ENCODE results near the gene DOCK3. TPM values are rescaled to one million over a fixed set of nuclear protein-coding genes. Genes with fewer than 3 reads are reported as not detected.

DOCK3 gene
- polyA plus RNA-seq, 2 of the 4 experiments (the other 2 are of a cell fraction): 0.40 to 0.46 TPM

DNA sequence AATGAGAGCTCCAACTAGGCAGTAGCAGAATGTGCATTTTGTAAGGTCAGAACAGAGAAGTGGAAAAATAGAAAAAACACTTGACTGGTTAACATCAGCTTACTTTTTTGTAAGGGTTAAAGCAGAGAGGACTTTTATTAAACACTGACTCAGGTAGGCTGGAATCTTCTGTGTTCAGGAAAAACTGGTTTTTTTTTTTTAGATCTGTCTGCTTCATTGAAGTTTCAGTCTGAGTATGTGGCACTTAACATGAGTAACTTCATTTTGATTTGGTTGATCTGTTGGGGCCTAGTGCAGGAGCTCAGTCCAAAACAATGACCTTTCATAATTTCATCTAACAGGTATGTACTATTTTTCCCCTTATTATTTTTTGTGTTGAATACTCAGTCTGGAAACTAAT lies 141.1 kb downstream of the DOCK3 start:
- no peak overlapping the region for H3K27ac ChIP-seq
- TF ChIP-seq SREBF2 (IDR thresholded peaks at IDR 0.05) (no peak), PHF8 (IDR thresholded peaks at IDR 0.05; ENCODE audit: borderline replicate concordance, low read depth) (no peak)
- TF ChIP-seq, protein P1, sequence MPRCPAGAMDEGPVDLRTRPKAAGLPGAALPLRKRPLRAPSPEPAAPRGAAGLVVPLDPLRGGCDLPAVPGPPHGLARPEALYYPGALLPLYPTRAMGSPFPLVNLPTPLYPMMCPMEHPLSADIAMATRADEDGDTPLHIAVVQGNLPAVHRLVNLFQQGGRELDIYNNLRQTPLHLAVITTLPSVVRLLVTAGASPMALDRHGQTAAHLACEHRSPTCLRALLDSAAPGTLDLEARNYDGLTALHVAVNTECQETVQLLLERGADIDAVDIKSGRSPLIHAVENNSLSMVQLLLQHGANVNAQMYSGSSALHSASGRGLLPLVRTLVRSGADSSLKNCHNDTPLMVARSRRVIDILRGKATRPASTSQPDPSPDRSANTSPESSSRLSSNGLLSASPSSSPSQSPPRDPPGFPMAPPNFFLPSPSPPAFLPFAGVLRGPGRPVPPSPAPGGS (IDR thresholded peaks at IDR 0.05): no peak
- CTCF ChIA-PET: interaction anchor here (0.6 kb wide), 1 partner anchor 69 kb away, joined by 3 read pairs; no protein-coding TSS in a partner anchor
- FAIRE-seq (no peak), DNase-seq (ENCODE audit: low read depth in 1 of 2, low spot score in 1 of 2) (no peak), ATAC-seq (no peak)
- no peak overlapping the region for H3K4me3 ChIP-seq
- no peaks in the 10 kb centered on the region for H3K4me1 ChIP-seq
- no peaks in the 10 kb centered on the region for H3K9me3 ChIP-seq
- POLR2A ChIA-PET: no interaction called here
- H3K4me2 ChIP-seq: no peak overlapping the region

DNA sequence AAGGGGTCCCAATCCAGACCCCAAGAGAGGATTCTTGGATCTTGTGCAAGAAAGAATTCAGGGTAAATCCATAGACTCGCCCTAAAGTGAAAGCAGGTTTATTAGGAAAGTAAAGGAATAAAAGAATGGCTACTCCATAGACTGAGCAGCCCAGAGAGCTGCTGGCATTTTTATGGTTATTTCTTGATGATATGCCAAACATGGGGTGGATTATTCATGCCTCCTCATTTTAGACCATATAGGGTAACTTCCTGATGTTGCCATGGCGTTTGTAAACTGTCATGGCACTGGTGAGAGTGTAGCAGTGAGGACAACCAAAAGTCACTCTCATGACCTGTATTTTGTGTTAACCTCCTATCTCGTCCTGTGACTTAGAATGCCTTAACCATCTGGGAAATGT lies 142.2 kb downstream of the DOCK3 start:
- ChIA-PET POLR2A (no interaction called here), CTCF (no interaction called here)
- Histone ChIP-seq H3K4me2 (no peak overlapping the region), H3K9me3 (no peaks in the 10 kb centered on the region), H3K27ac (no peak overlapping the region), H3K4me1 (no peaks in the 10 kb centered on the region), H3K4me3 (no peak overlapping the region)
- WGBS (ENCODE audit: missing lambda C conversion rate): 18% methylated on average over 3 of the region's 3 CpGs
- TF ChIP-seq MAZ (IDR thresholded peaks at IDR 0.05; ENCODE audit: borderline replicate concordance, low read depth, low read length) (no peak), HDAC2 (IDR thresholded peaks at IDR 0.05) (no peak), JUNB (IDR thresholded peaks at IDR 0.05) (no peak), MYC (IDR thresholded peaks at IDR 0.05; ENCODE audit: borderline replicate concordance, low read length) (no peak)
- DNase-seq (ENCODE audit: low read depth in 1 of 2, low spot score in 1 of 2) (no peak), FAIRE-seq (no peak), ATAC-seq (no peak)

DNA sequence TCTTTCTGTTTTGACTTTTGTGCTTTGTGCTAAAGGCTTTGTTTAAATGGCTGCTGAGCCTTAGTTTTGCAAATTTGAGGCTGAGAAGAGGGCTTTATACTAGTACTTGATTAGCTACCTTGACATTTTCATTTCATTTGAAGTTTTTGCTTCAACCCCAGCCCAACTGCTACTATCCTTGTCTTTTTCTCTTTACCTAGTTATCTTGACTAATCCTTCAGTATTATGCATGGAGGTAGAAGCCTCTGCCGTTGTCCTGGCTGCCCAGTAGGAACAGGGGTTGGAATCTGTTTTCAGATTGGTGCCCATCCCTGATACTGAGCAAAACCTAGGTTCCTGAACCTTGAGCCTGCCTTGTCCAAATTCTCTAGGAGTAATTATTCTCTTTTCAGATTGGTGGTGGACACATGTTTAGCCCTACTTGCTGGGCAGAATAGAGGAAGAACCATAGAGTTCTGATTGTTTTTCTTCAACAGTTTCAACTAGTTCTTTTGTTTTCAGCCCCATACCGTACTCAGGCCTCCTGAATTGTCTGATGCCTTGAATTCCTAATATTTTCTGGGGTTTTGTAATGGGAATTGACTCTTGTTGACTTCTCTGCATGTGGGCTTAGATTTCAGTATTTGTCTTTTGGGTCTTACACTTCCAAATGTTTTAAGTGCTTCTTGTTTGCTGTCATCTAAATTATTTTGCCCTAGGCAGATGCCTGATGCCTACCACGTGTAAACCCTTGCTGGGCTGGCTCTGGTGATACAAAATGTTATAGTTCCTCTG lies 143.2 kb downstream of the DOCK3 start:
- TF ChIP-seq NFE2L2 (conservative IDR thresholded peaks at IDR 0.05; ENCODE audit: low read length) (no peak), HDAC2 (IDR thresholded peaks at IDR 0.05) (no peak), ESRRA (IDR thresholded peaks at IDR 0.05; ENCODE audit: borderline replicate concordance, low read length) (no peak), FOSB (CRISPR knock-in tag; IDR thresholded peaks at IDR 0.05) (no peak), ZNF302 (CRISPR knock-in tag; IDR thresholded peaks at IDR 0.05) (no peak), RARB (CRISPR knock-in tag; IDR thresholded peaks at IDR 0.05) (no peak)
- TF ChIP-seq, protein P2, sequence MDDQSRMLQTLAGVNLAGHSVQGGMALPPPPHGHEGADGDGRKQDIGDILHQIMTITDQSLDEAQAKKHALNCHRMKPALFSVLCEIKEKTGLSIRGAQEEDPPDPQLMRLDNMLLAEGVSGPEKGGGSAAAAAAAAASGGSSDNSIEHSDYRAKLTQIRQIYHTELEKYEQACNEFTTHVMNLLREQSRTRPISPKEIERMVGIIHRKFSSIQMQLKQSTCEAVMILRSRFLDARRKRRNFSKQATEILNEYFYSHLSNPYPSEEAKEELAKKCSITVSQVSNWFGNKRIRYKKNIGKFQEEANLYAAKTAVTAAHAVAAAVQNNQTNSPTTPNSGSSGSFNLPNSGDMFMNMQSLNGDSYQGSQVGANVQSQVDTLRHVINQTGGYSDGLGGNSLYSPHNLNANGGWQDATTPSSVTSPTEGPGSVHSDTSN (IDR thresholded peaks at IDR 0.05): no peak
- TF ChIP-seq, protein P3, sequence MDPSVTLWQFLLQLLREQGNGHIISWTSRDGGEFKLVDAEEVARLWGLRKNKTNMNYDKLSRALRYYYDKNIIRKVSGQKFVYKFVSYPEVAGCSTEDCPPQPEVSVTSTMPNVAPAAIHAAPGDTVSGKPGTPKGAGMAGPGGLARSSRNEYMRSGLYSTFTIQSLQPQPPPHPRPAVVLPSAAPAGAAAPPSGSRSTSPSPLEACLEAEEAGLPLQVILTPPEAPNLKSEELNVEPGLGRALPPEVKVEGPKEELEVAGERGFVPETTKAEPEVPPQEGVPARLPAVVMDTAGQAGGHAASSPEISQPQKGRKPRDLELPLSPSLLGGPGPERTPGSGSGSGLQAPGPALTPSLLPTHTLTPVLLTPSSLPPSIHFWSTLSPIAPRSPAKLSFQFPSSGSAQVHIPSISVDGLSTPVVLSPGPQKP (IDR thresholded peaks at IDR 0.05; ENCODE audit: low read depth, low read length): no peak
- ATAC-seq (no peak), FAIRE-seq (no peak), DNase-seq (ENCODE audit: low read depth in 1 of 2, low spot score in 1 of 2) (no peak)
- no peaks in the 10 kb centered on the region for H3K4me1 ChIP-seq
- H3K27ac ChIP-seq: no peak overlapping the region
- no peaks in the 10 kb centered on the region for H3K9me3 ChIP-seq
- 2% methylated on average over 3 of the region's 3 CpGs for WGBS (ENCODE audit: missing lambda C conversion rate)
- POLR2A ChIA-PET: no interaction called here
- no peak overlapping the region for H3K4me2 ChIP-seq
- CTCF ChIA-PET: no interaction called here
- no peak overlapping the region for H3K4me3 ChIP-seq

DNA sequence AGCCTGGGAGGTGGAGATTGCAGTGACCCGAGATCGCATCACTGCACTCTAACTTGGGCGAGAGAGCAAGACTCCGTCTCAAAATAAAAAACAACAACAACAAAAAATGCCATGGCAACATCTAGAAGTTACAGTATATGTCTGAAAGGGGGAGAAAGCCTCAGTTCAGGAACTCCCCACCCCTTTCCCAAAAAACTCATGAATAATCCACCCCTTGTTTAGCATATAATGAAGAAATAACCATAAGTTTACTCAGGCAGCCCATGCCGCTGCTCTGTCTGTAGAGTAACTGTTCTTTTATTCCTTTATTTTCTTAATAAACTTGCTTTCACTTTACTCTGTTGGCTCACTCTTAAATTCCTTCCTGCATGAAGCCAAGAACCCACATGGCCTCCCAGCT lies 145.2 kb downstream of the DOCK3 start:
- ChIA-PET CTCF (no interaction called here), POLR2A (no interaction called here)
- TF ChIP-seq CEBPB (IDR thresholded peaks at IDR 0.05) (no peak), GATA3 (IDR thresholded peaks at IDR 0.05; ENCODE audit: borderline replicate concordance) (no peak), EHF (CRISPR knock-in tag; IDR thresholded peaks at IDR 0.05) (no peak), POLR2A (IDR thresholded peaks at IDR 0.05; ENCODE audit: low read length) (no peak), TFCP2L1 (CRISPR knock-in tag; IDR thresholded peaks at IDR 0.05) (no peak)
- TF ChIP-seq, protein P4, sequence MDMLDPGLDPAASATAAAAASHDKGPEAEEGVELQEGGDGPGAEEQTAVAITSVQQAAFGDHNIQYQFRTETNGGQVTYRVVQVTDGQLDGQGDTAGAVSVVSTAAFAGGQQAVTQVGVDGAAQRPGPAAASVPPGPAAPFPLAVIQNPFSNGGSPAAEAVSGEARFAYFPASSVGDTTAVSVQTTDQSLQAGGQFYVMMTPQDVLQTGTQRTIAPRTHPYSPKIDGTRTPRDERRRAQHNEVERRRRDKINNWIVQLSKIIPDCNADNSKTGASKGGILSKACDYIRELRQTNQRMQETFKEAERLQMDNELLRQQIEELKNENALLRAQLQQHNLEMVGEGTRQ (IDR thresholded peaks at IDR 0.05): no peak
- TF ChIP-seq, protein P2 (IDR thresholded peaks at IDR 0.05): no peak
- WGBS (ENCODE audit: missing lambda C conversion rate): 60% methylated on average over 5 of the region's 5 CpGs
- DNase-seq (ENCODE audit: low read depth in 1 of 2, low spot score in 1 of 2): no peak
- Histone ChIP-seq H3K4me2 (no peak overlapping the region), H3K4me1 (no peaks in the 10 kb centered on the region), H3K27ac (no peak overlapping the region), H3K9me3 (no peaks in the 10 kb centered on the region), H3K4me3 (no peak overlapping the region)
- no peak for FAIRE-seq
- no peak for ATAC-seq

Data from A549 (cell line).